Fibroblast of mammary gland (primary cell): ENCODE data around the gene MAP7.
"Not testable (repeated sequence)": the region's sequence is repeated elsewhere in the genome, so short reads cannot be mapped to it uniquely, and the experiment has no call there.

Source experiments
- DNase-seq: peaks from one replicate; pipeline ENCODE4 v3.0.0-alpha.2; 2010; ENCODE audit warnings: low read depth
- H3K4me3 ChIP-seq: 2 replicates; pipeline ENCODE4 v1.5.1; 2011; ENCODE audit warnings: low read depth, mild to moderate bottlenecking, low read length, moderate library complexity; ENCODE audit not compliant: control insufficient read depth
- CTCF ChIP-seq: conservative IDR thresholded peaks from 2 replicates; pipeline ENCODE4 v1.5.1; 2011; ENCODE audit warnings: low read depth, low read length, inconsistent platforms; ENCODE audit not compliant: control insufficient read depth, insufficient read depth

Gene MAP7

GRCh38 chr6:136591617-136592016 lies 41.4 kb upstream of the MAP7 start:
- TF ChIP-seq CTCF: no peak
- no peak overlapping the region for H3K4me3 ChIP-seq
- DNase-seq: no peak

GRCh38 chr6:136590846-136591245 lies 40.6 kb upstream of the MAP7 start:
- not testable (repeated sequence) for DNase-seq, H3K4me3 ChIP-seq

- DNase-seq: peak; percentile 67
- no peak for TF ChIP-seq CTCF
- H3K4me3 ChIP-seq: no peak overlapping the region
Measured at GRCh38 chr6:136587527-136587926, 37.3 kb upstream of the MAP7 start.

- H3K4me3 ChIP-seq: no peak overlapping the region
- peak; percentile 98 for DNase-seq
- no peak for TF ChIP-seq CTCF
Measured at GRCh38 chr6:136586295-136586694, 36.1 kb upstream of the MAP7 start.

- H3K4me3 ChIP-seq, DNase-seq: not testable (repeated sequence)
Measured at GRCh38 chr6:136585523-136585922, 35.3 kb upstream of the MAP7 start.

- DNase-seq, H3K4me3 ChIP-seq: not testable (repeated sequence)
Measured at GRCh38 chr6:136584290-136584689, 34.1 kb upstream of the MAP7 start.

GRCh38 chr6:136582711-136583471 lies 32.7 kb upstream of the MAP7 start:
- H3K4me3 ChIP-seq: no peak overlapping the region
- peak; percentile 93 for DNase-seq
- peak; percentile 55 for TF ChIP-seq CTCF

GRCh38 chr6:136579800-136580199 lies 29.6 kb upstream of the MAP7 start:
- peak; percentile 32 for DNase-seq

More at GRCh38 chr6:136579800-136580199, 29.6 kb upstream of the MAP7 start:
- H3K4me3 ChIP-seq: no peak overlapping the region
- TF ChIP-seq CTCF: no peak
